Upper lobe of left lung (tissue), 4 donors: ENCODE measurements around the gene SDHC.
"Not testable (repeated sequence)": the region's sequence is repeated elsewhere in the genome, so short reads cannot be mapped to it uniquely, and the experiment has no call there.

Source experiments
- POLR2A ChIP-seq, 4 donors: fragments of 450-650 bp; IDR thresholded peaks; one replicate each; pipeline ENCODE4 v1.5.1; 2016 to 2017; ENCODE audit warnings: antibody characterized with exemption in 4 of 4, mild to moderate bottlenecking in 2 of 4
- POLR2AphosphoS5 ChIP-seq, 2 donors: sonication (generic); formaldehyde crosslinking; IDR thresholded peaks; one replicate each; pipeline ENCODE4 v1.5.1; 2017; ENCODE audit warnings: antibody characterized with exemption in 2 of 2

- TF ChIP-seq POLR2A, POLR2AphosphoS5 (IDR thresholded peaks at IDR 0.05): not testable (repeated sequence)
Observed at GRCh38 chr1:161397038-161397437, 82.9 kb downstream of the SDHC start.
